ENCODE measurements around the gene PIGU.
"Not testable (repeated sequence)": the region's sequence is repeated elsewhere in the genome, so short reads cannot be mapped to it uniquely, and the experiment has no call there.

Gene PIGU

GRCh38 chr20:34515484-34516246 is 161.2 kb downstream of the PIGU start:
- Histone ChIP-seq H3K4me1 (ENCODE audit: control insufficient read depth, insufficient read depth, low read length) (no peaks in the 10 kb centered on the region; the same call in 1 of the 2 replicates), H3K27me3 (ENCODE audit: control insufficient read depth, insufficient read depth, low read length) (no peaks in the 10 kb centered on the region), H3K27ac (ENCODE audit: low read length) (no peak overlapping the region), H3K36me3 (ENCODE audit: control insufficient read depth, insufficient read depth, low read length) (no peaks in the 10 kb centered on the region), H3K9me3 (ENCODE audit: control insufficient read depth, insufficient read depth, low read length) (no peaks in the 10 kb centered on the region), H3K4me3 (ENCODE audit: low read length) (peak overlapping the region; percentile 46; the same call in 1 of the 2 replicates)
- DNase-seq (ENCODE audit: low read depth, low spot score): peak; percentile 70
- no CpG with 5 or more reads among the region's 36 CpGs for WGBS (ENCODE audit: insufficient coverage, insufficient read length)

- no peak for DNase-seq (ENCODE audit: low read depth, low spot score)
- Histone ChIP-seq H3K4me1 (ENCODE audit: control insufficient read depth, insufficient read depth, low read length) (no peaks in the 10 kb centered on the region; the same call in 1 of the 2 replicates), H3K36me3 (ENCODE audit: control insufficient read depth, insufficient read depth, low read length) (no peaks in the 10 kb centered on the region), H3K27me3 (ENCODE audit: control insufficient read depth, insufficient read depth, low read length) (no peaks in the 10 kb centered on the region), H3K9me3 (ENCODE audit: control insufficient read depth, insufficient read depth, low read length) (no peaks in the 10 kb centered on the region), H3K27ac (ENCODE audit: low read length) (no peak overlapping the region), H3K4me3 (ENCODE audit: low read length) (peak overlapping the region; percentile 46; the same call in 1 of the 2 replicates)
- no CpG with 5 or more reads among the region's 19 CpGs for WGBS (ENCODE audit: insufficient coverage, insufficient read length)
Measured at GRCh38 chr20:34514897-34515483, 161.9 kb downstream of the PIGU start.

- not testable (repeated sequence) for H3K27ac ChIP-seq (ENCODE audit: low read length); H3K36me3 ChIP-seq (ENCODE audit: control insufficient read depth, insufficient read depth, low read length); H3K9me3 ChIP-seq (ENCODE audit: control insufficient read depth, insufficient read depth, low read length); H3K27me3 ChIP-seq (ENCODE audit: control insufficient read depth, insufficient read depth, low read length); DNase-seq (ENCODE audit: low read depth, low spot score); H3K4me1 ChIP-seq (ENCODE audit: control insufficient read depth, insufficient read depth, low read length); H3K4me3 ChIP-seq (ENCODE audit: low read length)
- no CpG with 5 or more reads among the region's 17 CpGs for WGBS (ENCODE audit: insufficient coverage, insufficient read length)
Measured at GRCh38 chr20:34514034-34514433, 162.9 kb downstream of the PIGU start.

- DNase-seq (ENCODE audit: low read depth, low spot score): no peak
- no peaks in the 10 kb centered on the region for H3K36me3 ChIP-seq (ENCODE audit: control insufficient read depth, insufficient read depth, low read length)
- H3K4me1 ChIP-seq (ENCODE audit: control insufficient read depth, insufficient read depth, low read length): no peaks in the 10 kb centered on the region; the same call in 1 of the 2 replicates
- H3K4me3 ChIP-seq (ENCODE audit: low read length): no peak overlapping the region
- no peaks in the 10 kb centered on the region for H3K27me3 ChIP-seq (ENCODE audit: control insufficient read depth, insufficient read depth, low read length)
- H3K27ac ChIP-seq (ENCODE audit: low read length): no peak overlapping the region
- no peaks in the 10 kb centered on the region for H3K9me3 ChIP-seq (ENCODE audit: control insufficient read depth, insufficient read depth, low read length)
Measured at GRCh38 chr20:34512955-34513419, 163.9 kb downstream of the PIGU start.

- H3K9me3 ChIP-seq (ENCODE audit: control insufficient read depth, insufficient read depth, low read length): no peaks in the 10 kb centered on the region
- no peak for DNase-seq (ENCODE audit: low read depth, low spot score)
- no peak overlapping the region for H3K4me3 ChIP-seq (ENCODE audit: low read length)
- H3K36me3 ChIP-seq (ENCODE audit: control insufficient read depth, insufficient read depth, low read length): no peaks in the 10 kb centered on the region
- no CpG with 5 or more reads among the region's 4 CpGs for WGBS (ENCODE audit: insufficient coverage, insufficient read length)
- H3K4me1 ChIP-seq (ENCODE audit: control insufficient read depth, insufficient read depth, low read length): no peaks in the 10 kb centered on the region; the same call in 1 of the 2 replicates
- no peak overlapping the region for H3K27ac ChIP-seq (ENCODE audit: low read length)
- no peaks in the 10 kb centered on the region for H3K27me3 ChIP-seq (ENCODE audit: control insufficient read depth, insufficient read depth, low read length)
Measured at GRCh38 chr20:34512266-34512954, 164.5 kb downstream of the PIGU start.

GRCh38 chr20:34511891-34512265 is 165.0 kb downstream of the PIGU start:
- no peaks in the 10 kb centered on the region for H3K36me3 ChIP-seq (ENCODE audit: control insufficient read depth, insufficient read depth, low read length)
- WGBS (ENCODE audit: insufficient coverage, insufficient read length): no CpG with 5 or more reads among the region's 3 CpGs
- H3K4me3 ChIP-seq (ENCODE audit: low read length): no peak overlapping the region
- H3K4me1 ChIP-seq (ENCODE audit: control insufficient read depth, insufficient read depth, low read length): no peaks in the 10 kb centered on the region; the same call in 1 of the 2 replicates
- H3K27ac ChIP-seq (ENCODE audit: low read length): no peak overlapping the region
- H3K9me3 ChIP-seq (ENCODE audit: control insufficient read depth, insufficient read depth, low read length): no peaks in the 10 kb centered on the region
- DNase-seq (ENCODE audit: low read depth, low spot score): no peak
- no peaks in the 10 kb centered on the region for H3K27me3 ChIP-seq (ENCODE audit: control insufficient read depth, insufficient read depth, low read length)

- Histone ChIP-seq H3K4me1 (ENCODE audit: control insufficient read depth, insufficient read depth, low read length) (no peaks in the 10 kb centered on the region; the same call in 1 of the 2 replicates), H3K27ac (ENCODE audit: low read length) (no peak overlapping the region), H3K36me3 (ENCODE audit: control insufficient read depth, insufficient read depth, low read length) (no peaks in the 10 kb centered on the region), H3K27me3 (ENCODE audit: control insufficient read depth, insufficient read depth, low read length) (no peaks in the 10 kb centered on the region), H3K4me3 (ENCODE audit: low read length) (no peak overlapping the region), H3K9me3 (ENCODE audit: control insufficient read depth, insufficient read depth, low read length) (no peaks in the 10 kb centered on the region)
- WGBS (ENCODE audit: insufficient coverage, insufficient read length): no CpG with 5 or more reads among the region's 1 CpG
- DNase-seq (ENCODE audit: low read depth, low spot score): no peak
Measured at GRCh38 chr20:34510575-34510974, 166.3 kb downstream of the PIGU start.

Measured in iPS DF 6.9 (cell line).